Bronchial epithelial cell (primary cell): ENCODE results near the gene BAG5. TPM values are rescaled to one million over a fixed set of nuclear protein-coding genes. Genes with fewer than 3 reads are reported as not detected.

Experiments
- DNase-seq: peaks from one replicate; pipeline ENCODE4 v3.0.0-alpha.2; 2010; ENCODE audit warnings: low read depth
- FAIRE-seq: peaks from 2 replicates; lab custom pipeline; 2011; peaks lifted over from hg19 to GRCh38; lab: Jason Lieb, UNC
- H3K27me3 ChIP-seq: 2 replicates; pipeline ENCODE4 v1.5.1; 2011; ENCODE audit warnings: low read length; ENCODE audit not compliant: control insufficient read depth, insufficient read depth
- H3K36me3 ChIP-seq: 2 replicates; pipeline ENCODE4 v1.5.1; 2011; ENCODE audit warnings: low read length; ENCODE audit not compliant: control insufficient read depth, insufficient read depth
- H3K4me3 ChIP-seq: 2 replicates; pipeline ENCODE4 v1.5.1; 2011; ENCODE audit warnings: mild to moderate bottlenecking, low read depth, low read length, control low read depth
- CTCF ChIP-seq: IDR thresholded peaks from 2 replicates; pipeline ENCODE4 v1.5.1; 2011; ENCODE audit warnings: mild to moderate bottlenecking, moderate library complexity, low read length, control low read depth, inconsistent platforms; ENCODE audit not compliant: insufficient read depth, severe bottlenecking
- total RNA-seq: library from RNA; depleted of rRNA; stranded (reverse); fragments of >200 nt; gene quantifications from 2 replicates; pipeline ENCODE4 v1.2.1, GENCODE V29; 2014

BAG5 gene
- total RNA-seq, 1 donor from 2014 or later: 42.9 TPM

- no peaks in the 10 kb centered on the region for H3K36me3 ChIP-seq
- H3K27me3 ChIP-seq: no peaks in the 10 kb centered on the region
- FAIRE-seq (no peak), DNase-seq (no peak)
- H3K4me3 ChIP-seq: no peak overlapping the region
- TF ChIP-seq CTCF: no peak
Measured at GRCh38 chr14:103604620-103605019, 42.2 kb upstream of the BAG5 start.

- no peak for TF ChIP-seq CTCF
- no peak for FAIRE-seq
- Histone ChIP-seq H3K27me3 (no peaks in the 10 kb centered on the region), H3K36me3 (peaks cover 2% of the 10 kb centered on the region), H3K4me3 (no peak overlapping the region)
- DNase-seq: no peak
Measured at GRCh38 chr14:103600503-103600902, 38.0 kb upstream of the BAG5 start.

GRCh38 chr14:103597623-103598377 is 35.3 kb upstream of the BAG5 start:
- peak; percentile 85 for DNase-seq
- peak; percentile 28 for FAIRE-seq
- Histone ChIP-seq H3K4me3 (no peak overlapping the region), H3K36me3 (peaks cover 2% of the 10 kb centered on the region), H3K27me3 (no peaks in the 10 kb centered on the region)
- TF ChIP-seq CTCF: no peak

- Histone ChIP-seq H3K27me3 (no peaks in the 10 kb centered on the region), H3K4me3 (no peak overlapping the region), H3K36me3 (peaks cover 5% of the 10 kb centered on the region)
- DNase-seq: peak; percentile 34
- no peak for FAIRE-seq
- TF ChIP-seq CTCF: no peak
Measured at GRCh38 chr14:103594265-103594664, 31.8 kb upstream of the BAG5 start.

- H3K4me3 ChIP-seq: no peak overlapping the region
Measured at GRCh38 chr14:103593577-103593976, 31.1 kb upstream of the BAG5 start.

More at GRCh38 chr14:103593577-103593976, 31.1 kb upstream of the BAG5 start:
- TF ChIP-seq CTCF: no peak
- H3K36me3 ChIP-seq: peaks cover 5% of the 10 kb centered on the region
- DNase-seq (no peak), FAIRE-seq (no peak)
- H3K27me3 ChIP-seq: no peaks in the 10 kb centered on the region
